HG03280 (cell line): ENCODE results near the gene TAPBP.
A peak's percentile ranks its signal among the peaks of the same experiment; 100 is the strongest.
"Not testable (repeated sequence)": the region's sequence is repeated elsewhere in the genome, so short reads cannot be mapped to it uniquely, and the experiment has no call there.

ENCODE experiments used
- ATAC-seq: cut with Tn5 transposase; IDR thresholded peaks from one replicate; pipeline ENCODE4 v1.9.1; 2021; ENCODE audit warnings: mild to moderate bottlenecking, moderate library complexity; ENCODE audit not compliant: unreplicated experiment

The TAPBP gene

GRCh38 chr6:33277663-33278391 lies 36.1 kb downstream of the TAPBP start:
- ATAC-seq, result peak; percentile 12

- ATAC-seq, result peak; percentile 59
Observed at GRCh38 chr6:33276864-33277662, 36.8 kb downstream of the TAPBP start, which contains the start of gene B3GALT4. B3GALT4 (plus strand) TSS chr6:33277123; CDS start chr6:33277420, 297 bp downstream.

GRCh38 chr6:33276581-33276863 lies 37.4 kb downstream of the TAPBP start:
- ATAC-seq, result no peak

- ATAC-seq, result not testable (repeated sequence)
Observed at GRCh38 chr6:33275795-33276580, 37.9 kb downstream of the TAPBP start.

GRCh38 chr6:33273924-33274902 lies 39.7 kb downstream of the TAPBP start:
- no peak for ATAC-seq

- ATAC-seq, result no peak
Observed at GRCh38 chr6:33273129-33273923, 40.6 kb downstream of the TAPBP start.

- no peak for ATAC-seq
Observed at GRCh38 chr6:33272275-33273128, 41.4 kb downstream of the TAPBP start.

- ATAC-seq, result peak; percentile 83
Observed at GRCh38 chr6:33271468-33272274, 42.2 kb downstream of the TAPBP start, which contains the start of the genes RPS18 and VPS52. RPS18 (plus strand) TSS chr6:33272075; CDS start chr6:33272120, 45 bp downstream. VPS52 (minus strand) TSS chr6:33271876; CDS start chr6:33271675, 201 bp downstream.

GRCh38 chr6:33271117-33271467 lies 42.8 kb downstream of the TAPBP start:
- ATAC-seq, result no peak

- ATAC-seq, result no peak
Observed at GRCh38 chr6:33264015-33264414, 49.9 kb downstream of the TAPBP start.

GRCh38 chr6:33262490-33262889 lies 51.4 kb downstream of the TAPBP start:
- ATAC-seq, result not testable (repeated sequence)

GRCh38 chr6:33259032-33259431 lies 54.8 kb downstream of the TAPBP start:
- no peak for ATAC-seq

- no peak for ATAC-seq
Observed at GRCh38 chr6:33254591-33254990, 59.3 kb downstream of the TAPBP start.

GRCh38 chr6:33252759-33253158 lies 61.1 kb downstream of the TAPBP start:
- ATAC-seq, result no peak

- no peak for ATAC-seq
Observed at GRCh38 chr6:33251395-33252012, 62.4 kb downstream of the TAPBP start.

GRCh38 chr6:33250731-33251130 lies 63.1 kb downstream of the TAPBP start:
- no peak for ATAC-seq
